Activated T-helper 9 cell treated with anti-CD3 and anti-CD28 coated beads, Interleukin-2, amount 50 U/mL, for 16 hours (primary cell): ENCODE results near the gene CD109.
"Not testable (repeated sequence)": the region's sequence is repeated elsewhere in the genome, so short reads cannot be mapped to it uniquely, and the experiment has no call there.

Experiments
- DNase-seq: peaks from one replicate; pipeline ENCODE4 v3.0.0-alpha.2; 2020; ENCODE audit warnings: low read depth

The CD109 gene

DNA sequence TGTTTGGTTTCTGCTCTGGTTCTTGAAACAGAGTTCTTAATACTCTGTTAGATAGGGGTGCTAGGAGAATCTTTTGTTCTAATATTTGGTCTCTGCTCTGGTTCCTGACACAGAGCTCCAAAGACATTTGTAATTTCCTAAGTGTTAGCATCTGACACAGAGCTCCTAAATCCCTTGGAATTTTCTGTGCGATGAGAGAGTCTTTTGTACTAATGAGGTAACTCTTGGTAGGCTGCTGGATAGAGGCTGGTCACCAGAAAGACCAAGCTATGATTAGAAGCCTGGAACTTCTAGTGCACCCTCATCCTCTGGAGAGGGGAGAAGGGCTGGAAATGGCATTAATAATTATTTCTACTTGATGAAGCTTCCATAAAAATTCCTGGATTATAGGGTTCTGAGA lies 7.7 kb upstream of the CD109 start:
- no peak for DNase-seq

DNA sequence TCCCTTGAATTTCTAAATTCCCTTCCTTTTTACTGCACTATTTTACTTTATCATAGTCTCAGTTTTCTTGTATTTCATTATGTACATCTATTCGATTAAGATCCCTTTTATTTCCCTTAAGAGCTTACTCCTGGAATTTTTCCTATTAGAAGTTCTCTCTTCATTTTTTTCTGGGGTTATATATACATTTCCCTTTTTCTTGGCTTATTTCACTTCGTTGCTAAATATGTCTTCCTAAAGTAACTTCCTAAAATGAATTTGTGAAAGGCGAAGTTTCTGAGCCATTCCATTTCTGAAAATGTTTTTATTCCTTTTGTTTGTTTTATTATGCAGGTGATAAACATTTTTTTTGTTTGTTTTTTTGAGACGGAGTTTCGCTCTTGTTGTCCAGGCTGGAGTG lies 5.9 kb upstream of the CD109 start:
- DNase-seq: no peak

DNA sequence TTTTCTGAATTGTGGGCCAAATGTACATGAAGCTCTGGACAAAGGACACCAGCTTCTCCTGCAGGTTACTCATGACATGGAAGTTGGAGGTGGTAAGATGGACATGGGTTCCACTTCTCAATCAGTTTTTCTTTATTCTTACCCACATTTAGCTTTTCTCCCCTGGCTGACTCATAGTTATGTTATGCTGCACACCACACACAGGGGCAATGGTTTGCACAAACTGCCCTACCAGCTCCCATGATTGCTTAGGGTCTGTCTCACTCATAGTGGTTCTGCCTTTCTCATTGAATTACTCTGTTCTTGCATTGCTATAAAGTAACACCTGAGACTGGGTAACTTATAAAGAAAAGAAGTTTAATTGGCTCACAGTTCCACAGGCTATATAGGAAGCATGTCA lies 4.5 kb upstream of the CD109 start:
- no peak for DNase-seq

DNA sequence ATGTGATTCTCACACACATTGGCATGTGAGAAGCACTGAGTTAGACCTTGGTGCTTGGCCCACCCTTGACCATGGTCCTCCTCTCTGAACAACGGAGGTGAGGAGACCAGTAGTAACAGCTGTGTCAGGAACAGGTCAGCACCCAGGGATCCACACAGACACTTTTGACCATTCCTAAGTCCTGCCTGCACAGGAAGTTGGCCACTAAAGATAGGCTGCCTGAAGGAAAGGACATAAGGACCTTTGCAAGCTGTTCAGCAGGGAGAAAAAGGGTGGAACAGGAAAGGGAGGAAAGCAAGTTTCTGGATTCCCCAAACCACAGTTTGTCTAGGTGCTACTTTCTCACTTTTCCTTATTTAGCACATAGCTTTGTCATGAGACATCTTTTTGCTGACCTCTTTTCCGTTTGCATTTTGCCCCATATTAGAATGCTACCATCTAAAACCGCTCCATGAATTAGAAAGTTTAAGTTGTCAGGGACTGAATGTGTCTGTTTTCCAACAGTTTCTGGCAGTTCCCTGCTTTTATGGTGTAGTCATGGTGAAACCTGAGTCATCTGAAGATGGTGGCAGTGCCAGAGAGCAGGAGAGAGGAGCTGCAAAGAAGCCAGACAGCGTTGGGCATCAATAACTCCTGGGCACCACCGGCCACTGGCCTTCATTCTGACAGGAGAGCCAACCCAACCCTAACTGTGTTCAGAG lies 1.1 kb upstream of the CD109 start:
- no peak for DNase-seq

DNA sequence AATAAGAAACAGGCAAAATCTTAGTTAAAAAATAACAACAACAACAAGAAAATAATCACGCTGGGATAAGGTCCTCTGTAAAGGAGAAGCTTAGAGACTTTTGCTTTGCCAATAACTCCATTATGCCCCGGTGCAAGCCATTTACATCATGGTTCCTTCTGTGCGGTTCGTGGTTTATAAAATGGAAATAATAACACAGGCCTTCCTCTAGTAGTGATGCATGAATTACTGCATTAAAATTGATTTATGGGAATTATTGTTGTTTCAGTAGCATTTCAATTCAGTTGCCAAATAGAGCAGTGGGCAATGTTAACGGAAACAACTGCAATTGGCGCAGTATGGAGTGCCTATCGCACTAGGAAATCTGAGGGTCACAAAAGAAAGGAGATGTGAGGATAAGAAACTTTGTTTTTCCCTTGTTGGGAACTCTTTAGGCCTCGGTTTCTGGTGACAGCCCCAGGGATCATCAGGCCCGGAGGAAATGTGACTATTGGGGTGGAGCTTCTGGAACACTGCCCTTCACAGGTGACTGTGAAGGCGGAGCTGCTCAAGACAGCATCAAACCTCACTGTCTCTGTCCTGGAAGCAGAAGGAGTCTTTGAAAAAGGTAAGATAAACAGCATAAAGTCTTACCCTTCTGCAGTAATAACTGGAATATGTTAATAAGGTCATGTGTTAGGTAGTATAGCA lies 1.1 kb downstream of the CD109 start:
- no peak for DNase-seq

DNA sequence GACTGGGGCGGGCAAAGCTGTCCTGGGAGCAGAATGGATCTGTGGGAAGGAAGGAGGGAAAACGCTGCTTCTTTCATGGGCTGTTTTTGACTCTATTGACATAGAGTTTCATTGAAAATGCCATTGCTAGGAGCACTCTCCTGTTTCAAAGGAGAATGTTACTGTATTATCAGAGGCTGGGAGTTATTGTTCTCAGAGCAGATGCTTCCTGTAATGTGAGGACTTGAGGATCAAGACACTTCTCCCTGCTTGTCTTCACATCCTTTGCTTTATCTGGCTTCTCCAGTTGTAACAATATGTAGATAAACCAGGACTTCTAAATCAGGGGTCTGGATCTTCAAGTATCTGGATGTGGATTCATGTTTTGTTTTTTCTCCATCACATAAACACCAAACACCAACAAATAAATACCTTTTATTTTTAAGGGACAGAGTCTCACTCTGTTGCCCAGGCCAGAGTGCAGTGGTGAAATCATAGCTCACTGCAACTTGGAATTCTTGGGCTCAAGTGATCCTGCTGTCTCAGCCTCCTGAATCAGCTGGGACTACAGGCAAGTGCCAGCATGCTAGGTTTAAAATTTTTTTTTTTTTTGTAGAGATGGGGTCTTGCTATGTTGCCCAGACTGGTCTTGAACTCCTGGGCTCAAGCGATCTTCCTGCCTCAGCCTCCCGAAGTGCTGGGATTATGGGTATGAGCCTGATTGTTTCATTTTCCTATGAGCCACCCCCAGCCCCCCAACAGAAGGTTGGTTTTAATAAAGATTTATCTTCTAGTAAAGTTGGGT lies 3.9 kb downstream of the CD109 start:
- DNase-seq: no peak

DNA sequence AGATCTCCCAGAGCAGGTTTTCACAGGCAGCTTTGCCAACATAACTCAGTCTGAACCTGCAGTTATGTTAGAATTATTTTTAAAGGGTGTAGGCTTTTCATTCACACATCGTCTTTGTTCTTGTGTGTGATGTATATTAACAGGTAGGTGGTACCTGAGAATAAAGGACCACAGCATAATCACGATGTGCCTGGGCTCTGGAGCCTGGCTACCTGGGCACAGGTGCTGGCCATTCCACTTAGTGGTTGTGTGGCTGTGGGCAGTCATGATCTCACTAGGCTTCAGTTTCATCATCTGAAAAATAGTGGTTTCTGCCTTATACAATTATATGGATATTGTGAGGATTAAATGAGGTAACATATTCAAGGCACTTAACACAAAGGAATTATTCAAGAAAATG lies 6.4 kb downstream of the CD109 start:
- no peak for DNase-seq

DNA sequence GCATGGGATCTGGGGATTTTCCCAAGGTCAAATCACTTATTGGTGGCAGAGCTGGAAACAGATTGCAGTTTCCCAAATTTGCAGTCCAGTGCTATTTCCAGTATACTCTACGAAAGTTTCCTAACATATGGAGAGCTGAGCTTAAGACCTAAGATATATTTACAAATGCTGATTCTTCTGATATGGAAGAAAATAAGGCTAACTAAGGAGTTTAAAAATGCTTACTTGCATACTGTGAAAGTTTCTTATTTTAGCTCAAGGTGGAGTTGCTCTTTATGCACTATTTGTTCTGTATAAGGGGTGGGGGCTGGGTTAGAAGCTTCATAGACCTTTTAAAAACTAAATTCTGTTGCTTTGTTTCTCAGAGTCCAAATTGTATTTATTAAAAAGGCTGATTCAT lies 7.5 kb downstream of the CD109 start:
- DNase-seq: no peak

DNA sequence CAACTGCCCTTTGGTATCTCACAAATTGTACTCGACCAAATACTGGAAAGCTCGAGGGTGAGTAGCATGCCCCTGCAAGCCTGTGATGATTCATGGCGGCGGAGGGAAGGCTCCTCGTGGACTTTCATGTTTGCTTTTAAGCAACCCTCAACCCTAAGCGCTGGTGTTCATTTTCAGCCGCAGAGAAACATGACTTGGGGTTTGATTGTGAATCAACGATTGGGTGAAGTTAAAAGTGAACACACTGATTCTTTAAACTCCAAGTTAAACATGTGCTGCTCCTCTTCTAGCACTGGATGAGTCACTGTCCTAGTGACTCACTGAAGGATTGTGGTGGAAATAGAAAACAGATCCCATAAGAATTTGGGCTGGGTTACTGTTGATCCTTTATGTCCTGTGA lies 8.3 kb downstream of the CD109 start:
- no peak for DNase-seq

DNA sequence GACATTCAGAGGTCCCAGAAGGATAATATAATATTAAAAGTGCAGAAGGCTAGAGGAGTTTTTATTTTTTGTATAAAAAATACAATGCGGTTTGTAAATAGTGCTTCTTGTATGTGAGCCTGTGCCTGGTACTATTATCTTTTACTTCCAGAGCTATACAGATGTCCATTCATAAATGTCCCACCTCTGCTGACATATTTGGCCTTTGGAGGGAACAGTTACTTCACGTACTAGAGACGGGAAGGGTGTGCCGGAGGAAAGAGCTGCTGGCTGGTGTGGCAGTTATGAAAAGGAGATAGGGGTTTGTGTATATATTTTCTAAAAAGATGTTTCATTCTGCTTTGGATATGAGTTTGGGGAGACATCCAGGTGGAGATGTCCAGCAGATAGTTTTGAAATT lies 8.8 kb downstream of the CD109 start:
- no peak for DNase-seq

DNA sequence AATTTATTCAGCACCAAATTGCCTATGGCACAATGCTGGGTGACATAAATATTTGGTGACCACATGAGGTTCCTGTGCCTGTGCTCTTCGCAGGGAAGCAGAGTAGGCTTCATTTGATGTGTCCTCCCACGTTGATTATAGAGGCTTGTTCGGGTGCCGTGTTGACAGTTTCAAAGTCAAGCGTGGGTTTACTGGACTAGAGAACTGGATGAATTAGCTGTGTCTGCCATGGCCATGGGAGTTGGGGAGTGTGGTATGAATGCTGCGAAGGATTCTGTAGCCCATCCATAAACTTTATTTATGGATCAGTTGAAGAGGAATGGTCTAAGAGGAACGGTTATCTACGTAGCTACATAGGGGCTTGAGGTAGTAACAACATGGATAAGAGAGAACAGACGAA lies 11.0 kb downstream of the CD109 start:
- DNase-seq: no peak

DNA sequence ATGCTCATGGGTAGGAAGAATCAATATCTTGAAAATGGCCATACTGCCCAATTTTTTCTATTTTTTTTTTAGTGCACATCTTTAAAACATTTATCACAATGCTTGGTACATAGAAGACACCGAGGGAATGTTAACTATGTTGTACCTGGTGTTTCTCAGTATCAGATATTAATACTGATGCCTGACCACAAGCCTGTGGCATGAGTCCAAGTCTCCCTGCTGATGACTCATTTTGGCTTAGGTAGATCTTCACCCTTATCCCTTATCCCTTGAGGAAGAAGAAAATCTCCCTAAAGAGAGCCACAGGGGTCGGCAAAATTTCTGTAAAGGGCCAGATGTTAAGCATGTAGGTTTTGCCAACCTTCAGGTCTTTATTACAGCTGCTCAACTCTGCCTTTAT lies 14.5 kb downstream of the CD109 start:
- no peak for DNase-seq

DNA sequence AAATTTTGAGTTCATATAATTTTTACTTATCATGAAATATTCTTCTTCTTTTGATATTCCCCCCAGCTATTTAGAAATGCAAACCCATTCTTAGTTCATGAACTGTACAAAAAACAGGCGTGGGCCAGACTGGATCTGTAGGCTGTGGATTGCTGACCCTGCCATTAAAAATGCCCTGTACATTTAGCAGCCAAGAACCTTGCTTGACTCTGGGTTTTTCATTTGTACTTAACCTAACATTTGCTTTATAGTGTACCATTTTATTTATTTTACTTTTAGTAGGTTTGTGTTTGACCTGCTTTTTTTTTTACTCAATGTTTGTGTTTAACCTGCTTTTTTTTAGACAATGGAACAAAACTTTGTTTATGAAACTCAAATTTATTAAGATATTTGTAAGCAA lies 14.9 kb downstream of the CD109 start:
- no peak for DNase-seq

DNA sequence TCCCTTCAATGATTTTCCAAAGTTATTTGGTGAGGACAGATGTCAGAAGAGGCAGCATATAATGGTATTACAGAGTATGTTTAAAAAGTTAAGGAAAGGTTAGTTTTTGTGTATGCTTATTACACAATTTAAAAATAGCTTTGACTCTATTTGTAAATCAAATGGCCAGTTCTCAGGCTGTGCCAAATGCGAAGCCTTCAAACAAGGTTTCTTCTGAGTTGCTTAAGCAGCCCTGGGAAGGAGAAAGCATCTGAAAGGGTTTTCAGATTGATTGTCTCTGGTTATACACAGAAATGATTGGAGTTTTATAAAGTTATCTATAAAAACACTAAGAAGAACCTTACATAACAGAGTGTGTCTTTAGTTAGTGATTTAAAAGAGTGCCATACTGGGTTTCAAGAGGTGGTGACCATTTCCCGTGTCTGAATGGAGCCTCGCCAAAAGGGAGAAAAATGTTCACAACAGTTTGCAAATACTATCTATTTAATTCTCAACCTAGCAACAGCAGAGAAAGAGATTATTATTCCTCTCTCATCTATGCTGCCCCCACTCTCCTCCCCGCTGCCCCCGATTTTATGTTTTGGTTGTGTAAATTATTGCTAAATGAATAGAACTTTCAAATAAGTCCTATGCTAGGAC lies 16.7 kb downstream of the CD109 start:
- DNase-seq: no peak

DNA sequence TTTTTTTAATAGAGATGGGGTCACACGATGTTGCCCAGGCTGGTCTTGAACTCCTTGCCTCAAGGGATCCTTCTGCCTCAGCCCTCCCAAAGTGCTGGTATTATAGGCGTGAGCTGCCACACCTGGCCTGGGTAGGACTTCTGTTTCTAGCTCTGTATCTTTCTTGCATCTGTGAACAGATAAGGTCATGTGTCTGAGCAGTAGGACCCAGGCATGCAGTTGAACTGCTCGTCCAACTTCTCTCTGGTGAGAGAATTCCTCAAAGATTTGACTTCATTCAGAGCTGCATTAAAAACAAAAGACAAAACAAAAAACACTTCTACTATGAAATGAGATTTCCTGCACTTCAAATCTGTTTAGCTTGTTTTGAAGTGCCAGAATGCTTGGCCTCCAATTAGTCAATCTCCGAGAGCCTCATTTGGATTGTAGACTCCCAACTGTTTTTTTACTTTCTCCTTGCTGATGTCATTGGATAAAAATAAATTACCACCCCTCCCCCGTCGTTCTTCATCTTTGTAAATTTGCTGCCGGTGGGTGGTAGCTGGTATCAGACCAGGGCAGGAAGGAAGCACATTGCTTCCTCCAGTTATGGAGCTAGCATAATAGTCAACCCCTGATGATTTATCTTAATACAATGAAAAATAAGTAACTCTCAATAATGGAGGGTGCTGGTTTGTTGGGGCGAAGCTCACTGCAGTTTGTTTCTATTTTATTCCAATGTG lies 17.6 kb downstream of the CD109 start:
- DNase-seq: no peak

DNA sequence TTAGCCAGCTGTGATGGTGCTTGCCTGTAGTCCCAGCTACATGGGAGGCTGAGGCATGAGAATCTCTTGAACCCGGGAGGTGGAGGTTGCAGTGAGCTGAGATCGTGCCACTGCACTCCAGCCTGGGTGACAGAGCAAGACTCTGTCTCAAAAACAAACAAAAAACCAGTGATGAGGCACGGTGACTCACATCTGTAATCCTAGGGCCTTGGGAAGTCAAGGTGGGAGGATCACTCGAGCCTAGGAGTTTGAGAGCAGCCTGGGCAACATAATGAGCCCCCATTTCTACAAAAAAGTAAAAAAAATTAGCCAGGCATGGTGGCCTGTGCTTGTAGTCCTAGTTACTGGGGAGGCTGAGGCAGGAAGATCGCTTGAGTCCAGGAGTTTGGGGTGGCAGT lies 19.1 kb downstream of the CD109 start:
- DNase-seq: not testable (repeated sequence)

DNA sequence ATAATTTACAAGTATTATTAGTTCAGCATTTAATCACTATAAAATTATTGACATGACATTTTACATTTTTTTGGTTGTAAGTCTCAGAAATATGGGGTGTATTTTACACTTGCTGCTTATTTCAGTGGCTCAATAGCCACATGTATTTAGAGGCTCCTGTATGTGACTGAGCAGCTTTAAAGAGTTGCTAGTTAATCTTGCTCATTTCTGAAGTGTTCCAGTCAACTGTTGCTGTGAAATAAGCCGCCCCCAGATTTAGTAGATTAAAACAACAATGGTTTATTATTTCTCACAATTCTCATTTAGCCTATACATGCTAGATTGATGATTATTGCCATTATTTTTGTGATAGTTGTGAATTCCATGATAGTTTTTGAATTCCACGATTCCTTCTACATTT lies 23.0 kb downstream of the CD109 start:
- no peak for DNase-seq

DNA sequence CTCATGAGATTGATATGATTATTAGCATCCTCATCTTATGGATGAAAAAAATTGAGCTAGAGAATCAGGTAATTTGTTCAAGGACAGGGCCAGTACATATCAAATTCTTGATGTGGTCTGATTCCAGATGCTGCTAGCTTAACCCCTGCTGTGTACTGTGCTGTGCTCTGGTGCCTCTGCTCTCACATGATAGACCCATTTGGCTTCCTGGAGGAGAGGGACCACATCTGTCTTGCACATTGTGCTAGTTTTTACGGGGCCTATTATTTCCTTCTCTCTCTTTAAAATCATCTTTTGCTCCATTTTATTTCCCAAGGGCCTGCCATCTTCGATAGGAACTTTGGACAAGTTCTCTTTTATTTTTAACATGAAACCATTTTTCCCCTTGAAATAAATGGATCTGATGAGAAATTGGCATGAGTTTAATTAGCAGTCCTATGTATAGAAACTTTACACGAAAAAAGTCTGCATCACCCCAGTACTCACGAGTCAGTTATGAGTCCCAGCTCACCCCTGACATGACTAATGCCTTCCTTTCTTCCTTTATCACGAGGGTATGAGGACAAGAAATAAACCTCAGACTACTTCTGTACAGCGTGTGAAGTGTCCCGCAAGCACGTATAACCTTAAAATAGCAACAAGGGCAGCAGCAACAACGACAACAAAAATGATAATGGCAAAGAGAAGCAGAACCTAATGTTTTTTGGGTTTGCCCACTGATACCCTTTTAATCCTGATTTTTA lies 26.5 kb downstream of the CD109 start:
- no peak for DNase-seq

DNA sequence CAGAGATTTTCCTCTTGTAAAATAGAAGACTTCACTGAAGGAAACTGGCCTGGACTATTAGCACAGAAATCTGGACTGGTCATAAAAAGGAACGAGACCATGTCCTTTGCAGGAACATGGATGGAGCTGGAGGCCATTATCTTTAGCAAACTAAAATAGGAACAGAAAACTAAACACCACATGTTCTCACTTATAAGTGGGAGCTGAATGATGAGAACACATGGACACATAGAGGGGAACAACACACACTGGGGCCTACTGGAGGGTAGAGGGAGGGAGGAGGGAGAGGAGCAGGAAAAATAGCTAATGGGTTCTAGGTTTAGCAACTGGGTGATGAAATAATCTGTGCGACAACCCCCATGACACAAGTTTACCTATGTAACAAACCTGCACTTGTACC lies 27.5 kb downstream of the CD109 start:
- not testable (repeated sequence) for DNase-seq

DNA sequence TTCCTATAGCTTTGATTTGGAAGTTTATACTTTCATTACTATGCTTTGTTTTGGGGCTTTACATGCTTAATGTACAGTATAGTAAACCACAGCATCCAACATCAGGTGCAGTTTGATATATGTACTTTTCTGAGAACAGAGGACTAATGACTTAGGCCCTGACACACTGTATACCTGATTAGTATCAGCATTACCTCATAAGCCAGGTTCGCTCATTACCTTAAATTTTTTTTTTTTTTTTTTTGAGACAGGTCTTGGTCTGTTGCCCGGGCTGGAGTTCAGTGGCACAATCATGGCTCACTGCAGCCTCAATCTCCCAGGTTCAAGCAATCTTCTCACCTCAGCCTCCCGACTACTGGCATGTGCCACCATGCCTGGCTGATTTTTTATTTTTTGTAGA lies 28.4 kb downstream of the CD109 start:
- DNase-seq: no peak

DNA sequence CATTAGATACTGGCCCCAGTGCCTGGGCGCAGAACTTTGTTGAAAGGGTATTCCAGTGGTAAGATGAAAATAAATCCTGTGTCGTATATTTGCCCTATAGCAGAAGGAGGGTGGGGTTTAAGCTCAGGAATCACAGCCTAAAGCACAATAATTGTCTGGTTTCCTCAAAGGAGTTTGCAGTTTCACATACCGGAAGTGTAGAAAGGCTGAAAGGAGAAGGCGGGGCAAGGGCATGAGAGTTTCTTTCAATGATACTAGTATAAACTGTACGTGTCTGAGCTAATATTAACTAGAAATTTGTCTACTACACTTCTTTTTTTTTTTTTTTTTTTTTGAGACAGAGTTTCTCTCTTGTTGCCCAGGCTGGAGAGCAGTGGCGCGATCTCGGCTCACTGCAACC lies 29.2 kb downstream of the CD109 start:
- not testable (repeated sequence) for DNase-seq
